Nephron (organoid): ENCODE data around the gene USP30.

Source experiments
- H3K27ac Mint-ChIP-seq, 3 experiments: 2 replicates each; pipeline ENCODE4 v1.8.0; 2020; ENCODE audit warnings: mixed read lengths in 3 of 3, mild to moderate bottlenecking in 2 of 3, moderate library complexity in 1 of 3
- H3K27me3 Mint-ChIP-seq: 2 replicates; pipeline ENCODE4 v1.8.0; 2021; ENCODE audit warnings: low read depth, mild to moderate bottlenecking, moderate library complexity, mixed read lengths
- H3K36me3 Mint-ChIP-seq: 2 replicates; pipeline ENCODE4 v1.8.0; 2020; ENCODE audit warnings: low read depth, mixed read lengths
- H3K4me1 Mint-ChIP-seq: 2 replicates; pipeline ENCODE4 v1.8.0; 2020; ENCODE audit warnings: mixed read lengths
- H3K4me3 Mint-ChIP-seq, 3 experiments: 2 replicates each; pipeline ENCODE4 v1.8.0; 2020; ENCODE audit warnings: mild to moderate bottlenecking in 3 of 3, mixed read lengths in 3 of 3, moderate library complexity in 2 of 3
- H3K9me3 Mint-ChIP-seq: 2 replicates; pipeline ENCODE4 v1.8.0; 2020; ENCODE audit warnings: mixed read lengths
- TF ChIP-seq, protein P1 (sequence below), 3 experiments: fragments of 200-600 bp; sonication (generic); IDR thresholded peaks; one replicate each; pipeline ENCODE4 v1.5.0; 2021; ENCODE audit warnings: antibody characterized with exemption in 3 of 3; ENCODE audit not compliant: unreplicated experiment in 3 of 3

USP30 gene

DNA sequence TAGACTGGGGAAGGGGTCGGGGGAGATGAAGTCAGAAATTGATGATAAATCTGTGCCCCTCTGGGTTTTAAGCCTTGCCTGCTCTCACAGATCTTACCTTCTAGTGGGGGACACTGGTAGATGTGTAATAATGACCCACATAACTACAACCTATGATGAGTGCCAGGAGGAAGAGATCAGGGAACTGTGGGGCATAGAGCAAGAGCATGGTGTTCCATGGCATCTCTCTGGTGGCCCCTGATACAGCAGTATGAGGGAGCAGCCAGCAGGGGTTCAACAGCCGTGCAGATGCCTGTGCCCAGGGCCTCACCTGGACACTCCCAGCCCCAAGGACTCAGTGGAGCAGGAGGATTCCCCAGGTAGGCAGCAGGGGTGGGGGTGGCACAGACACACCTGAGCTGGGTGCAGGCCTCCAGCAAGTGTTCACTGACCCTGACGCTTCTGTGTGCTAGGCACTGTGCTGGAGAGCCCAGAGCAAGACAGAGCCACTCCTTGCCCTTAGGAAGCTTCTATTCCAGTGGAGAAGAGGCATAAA, 69.0 kb downstream of the USP30 start:
- H3K4me1 Mint-ChIP-seq = peaks cover 4% of the 10 kb centered on the region
- TF ChIP-seq, protein P1, sequence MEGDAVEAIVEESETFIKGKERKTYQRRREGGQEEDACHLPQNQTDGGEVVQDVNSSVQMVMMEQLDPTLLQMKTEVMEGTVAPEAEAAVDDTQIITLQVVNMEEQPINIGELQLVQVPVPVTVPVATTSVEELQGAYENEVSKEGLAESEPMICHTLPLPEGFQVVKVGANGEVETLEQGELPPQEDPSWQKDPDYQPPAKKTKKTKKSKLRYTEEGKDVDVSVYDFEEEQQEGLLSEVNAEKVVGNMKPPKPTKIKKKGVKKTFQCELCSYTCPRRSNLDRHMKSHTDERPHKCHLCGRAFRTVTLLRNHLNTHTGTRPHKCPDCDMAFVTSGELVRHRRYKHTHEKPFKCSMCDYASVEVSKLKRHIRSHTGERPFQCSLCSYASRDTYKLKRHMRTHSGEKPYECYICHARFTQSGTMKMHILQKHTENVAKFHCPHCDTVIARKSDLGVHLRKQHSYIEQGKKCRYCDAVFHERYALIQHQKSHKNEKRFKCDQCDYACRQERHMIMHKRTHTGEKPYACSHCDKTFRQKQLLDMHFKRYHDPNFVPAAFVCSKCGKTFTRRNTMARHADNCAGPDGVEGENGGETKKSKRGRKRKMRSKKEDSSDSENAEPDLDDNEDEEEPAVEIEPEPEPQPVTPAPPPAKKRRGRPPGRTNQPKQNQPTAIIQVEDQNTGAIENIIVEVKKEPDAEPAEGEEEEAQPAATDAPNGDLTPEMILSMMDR (IDR thresholded peaks at IDR 0.05; ENCODE audit: unreplicated experiment in 3 of 3) = no peak
- H3K27me3 Mint-ChIP-seq = peaks cover 3% of the 10 kb centered on the region
- no peaks in the 10 kb centered on the region for H3K36me3 Mint-ChIP-seq
- H3K4me3 Mint-ChIP-seq = no peak overlapping the region
- H3K27ac Mint-ChIP-seq = no peak overlapping the region
- no peaks in the 10 kb centered on the region for H3K9me3 Mint-ChIP-seq

DNA sequence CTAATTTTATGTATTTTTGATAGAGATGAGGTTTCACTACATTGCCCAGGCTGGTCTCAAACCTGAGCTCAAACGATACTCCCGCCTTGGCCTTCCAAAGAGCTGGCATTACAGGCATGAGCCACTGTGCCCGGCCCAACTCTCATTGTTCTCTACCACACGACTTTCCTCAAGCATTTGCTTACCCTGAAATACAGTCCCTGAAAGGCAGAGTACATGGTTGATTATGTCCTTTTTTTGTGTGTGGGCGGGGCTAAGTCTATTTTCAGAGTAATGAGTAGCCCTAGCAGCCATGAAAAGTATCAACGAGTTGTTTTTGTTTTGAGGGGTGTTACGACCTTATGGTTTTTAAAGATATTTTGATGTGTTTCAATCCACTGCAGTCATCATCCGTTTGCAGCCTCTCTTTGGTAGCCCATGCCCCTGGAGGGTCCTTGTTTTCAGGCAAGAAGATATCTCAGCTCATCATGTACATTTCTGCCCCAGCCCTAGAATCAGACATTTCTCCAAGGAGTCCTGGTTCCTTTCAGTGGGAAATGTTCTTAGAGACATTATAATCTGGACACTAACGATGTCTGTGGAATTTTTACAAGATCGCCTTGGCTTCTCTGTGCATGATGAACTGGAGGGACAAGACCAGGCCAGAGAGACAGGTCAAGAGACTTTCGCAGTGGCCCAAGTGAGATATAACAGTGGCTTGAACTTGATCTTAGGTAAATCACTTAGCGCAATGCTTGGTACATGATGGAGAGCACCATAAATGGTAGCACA, 72.7 kb downstream of the USP30 start:
- Mint-ChIP-seq H3K9me3 (no peaks in the 10 kb centered on the region), H3K4me1 (peaks cover 8% of the 10 kb centered on the region), H3K27me3 (peaks cover 9% of the 10 kb centered on the region), H3K4me3 (no peak overlapping the region), H3K36me3 (no peaks in the 10 kb centered on the region), H3K27ac (no peak overlapping the region)
- TF ChIP-seq, protein P1 (IDR thresholded peaks at IDR 0.05; ENCODE audit: unreplicated experiment in 3 of 3) = no peak

DNA sequence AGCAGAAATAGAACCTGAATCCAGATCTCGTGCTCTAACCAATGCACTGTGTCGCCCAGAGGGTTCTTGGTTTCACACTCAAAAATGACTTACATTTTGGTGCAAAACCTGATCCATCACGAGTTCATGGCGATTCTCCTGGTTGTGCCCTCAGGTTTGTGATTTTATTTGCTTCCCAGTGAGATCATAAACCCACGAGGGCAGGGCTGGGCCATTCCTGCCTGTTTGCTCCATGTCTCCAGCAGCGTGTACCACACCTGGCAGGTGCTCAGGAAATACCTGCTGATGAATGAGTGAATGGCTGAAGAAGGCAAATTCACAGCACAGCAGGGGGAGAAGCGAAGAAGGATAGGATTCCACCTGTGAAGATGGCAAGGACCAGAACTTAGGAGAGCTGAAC, 73.4 kb downstream of the USP30 start:
- Mint-ChIP-seq H3K27ac (no peak overlapping the region), H3K4me1 (peaks cover 14% of the 10 kb centered on the region), H3K4me3 (no peak overlapping the region), H3K9me3 (no peaks in the 10 kb centered on the region), H3K27me3 (peaks cover 9% of the 10 kb centered on the region), H3K36me3 (no peaks in the 10 kb centered on the region)
- TF ChIP-seq, protein P1 (IDR thresholded peaks at IDR 0.05; ENCODE audit: unreplicated experiment in 3 of 3) = no peak

DNA sequence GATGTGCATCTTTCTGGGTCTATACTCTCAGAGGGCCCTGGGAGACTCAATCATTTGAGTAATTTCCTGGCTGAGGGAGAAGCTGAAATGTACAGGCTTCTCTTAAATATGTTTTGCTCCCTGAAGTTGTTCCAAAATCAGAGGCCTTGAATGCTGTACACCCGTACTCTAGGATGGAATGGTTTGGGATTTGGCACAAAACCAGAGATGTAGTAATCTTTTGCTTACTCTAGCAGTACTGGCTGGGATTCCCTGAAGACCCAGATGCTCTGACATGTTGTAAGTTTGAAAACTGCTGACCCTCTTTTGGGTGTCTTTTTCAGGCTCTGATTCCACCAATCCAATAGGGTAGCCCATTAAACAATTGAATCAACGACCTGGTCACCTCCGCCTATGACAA, 74.4 kb downstream of the USP30 start:
- Mint-ChIP-seq H3K36me3 (no peaks in the 10 kb centered on the region), H3K4me3 (no peak overlapping the region), H3K27me3 (peaks cover 9% of the 10 kb centered on the region), H3K27ac (no peak overlapping the region), H3K4me1 (peaks cover 22% of the 10 kb centered on the region), H3K9me3 (no peaks in the 10 kb centered on the region)
- TF ChIP-seq, protein P1 (IDR thresholded peaks at IDR 0.05; ENCODE audit: unreplicated experiment in 3 of 3) = no peak

DNA sequence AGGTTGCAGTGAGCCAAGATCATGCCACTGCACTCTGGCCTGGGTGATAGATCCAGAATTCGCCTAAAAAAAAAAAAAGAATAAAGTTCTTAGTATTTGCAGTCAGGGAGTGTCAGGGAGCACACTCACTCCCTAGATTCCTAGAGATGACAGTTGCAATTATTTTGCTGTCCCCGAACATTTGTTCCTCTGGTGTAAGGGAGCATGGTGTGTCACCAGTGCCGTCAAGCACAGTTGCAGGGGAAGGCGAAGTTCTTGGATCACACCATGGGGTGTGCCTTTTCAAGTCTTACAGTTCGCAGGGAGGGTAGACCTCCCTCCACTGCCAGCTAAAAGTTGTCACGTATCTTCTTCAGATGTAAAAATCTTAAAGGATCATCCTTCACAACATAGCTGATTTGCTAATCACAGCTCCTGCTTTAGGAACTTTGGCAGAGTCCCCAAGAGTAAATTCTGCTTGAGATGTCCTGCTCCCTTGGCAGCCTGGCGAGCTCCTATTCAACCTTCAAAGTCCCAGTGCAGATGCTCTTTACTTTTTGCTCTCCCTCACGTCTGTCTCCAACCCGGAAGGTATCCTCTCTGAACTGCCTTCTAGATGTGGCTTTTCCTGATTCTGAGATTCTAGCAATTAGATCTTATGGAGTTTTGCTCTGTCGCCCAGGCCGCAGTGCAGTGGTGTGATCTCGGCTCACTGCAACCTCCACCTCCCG, 75.3 kb downstream of the USP30 start:
- Mint-ChIP-seq H3K4me3 (no peak overlapping the region), H3K4me1 (peaks cover 26% of the 10 kb centered on the region), H3K9me3 (no peaks in the 10 kb centered on the region), H3K27ac (no peak overlapping the region), H3K27me3 (peaks cover 9% of the 10 kb centered on the region), H3K36me3 (no peaks in the 10 kb centered on the region)
- TF ChIP-seq, protein P1 (IDR thresholded peaks at IDR 0.05; ENCODE audit: unreplicated experiment in 3 of 3) = no peak
